Measurements from ENCODE around the gene DHX58. TPM values are rescaled to one million over a fixed set of nuclear protein-coding genes. Genes with fewer than 3 reads are reported as not detected.

Gene DHX58
- polyA plus RNA-seq, 1 of the 3 experiments (the other 2 are of a cell fraction), result 1.2 TPM

DNA sequence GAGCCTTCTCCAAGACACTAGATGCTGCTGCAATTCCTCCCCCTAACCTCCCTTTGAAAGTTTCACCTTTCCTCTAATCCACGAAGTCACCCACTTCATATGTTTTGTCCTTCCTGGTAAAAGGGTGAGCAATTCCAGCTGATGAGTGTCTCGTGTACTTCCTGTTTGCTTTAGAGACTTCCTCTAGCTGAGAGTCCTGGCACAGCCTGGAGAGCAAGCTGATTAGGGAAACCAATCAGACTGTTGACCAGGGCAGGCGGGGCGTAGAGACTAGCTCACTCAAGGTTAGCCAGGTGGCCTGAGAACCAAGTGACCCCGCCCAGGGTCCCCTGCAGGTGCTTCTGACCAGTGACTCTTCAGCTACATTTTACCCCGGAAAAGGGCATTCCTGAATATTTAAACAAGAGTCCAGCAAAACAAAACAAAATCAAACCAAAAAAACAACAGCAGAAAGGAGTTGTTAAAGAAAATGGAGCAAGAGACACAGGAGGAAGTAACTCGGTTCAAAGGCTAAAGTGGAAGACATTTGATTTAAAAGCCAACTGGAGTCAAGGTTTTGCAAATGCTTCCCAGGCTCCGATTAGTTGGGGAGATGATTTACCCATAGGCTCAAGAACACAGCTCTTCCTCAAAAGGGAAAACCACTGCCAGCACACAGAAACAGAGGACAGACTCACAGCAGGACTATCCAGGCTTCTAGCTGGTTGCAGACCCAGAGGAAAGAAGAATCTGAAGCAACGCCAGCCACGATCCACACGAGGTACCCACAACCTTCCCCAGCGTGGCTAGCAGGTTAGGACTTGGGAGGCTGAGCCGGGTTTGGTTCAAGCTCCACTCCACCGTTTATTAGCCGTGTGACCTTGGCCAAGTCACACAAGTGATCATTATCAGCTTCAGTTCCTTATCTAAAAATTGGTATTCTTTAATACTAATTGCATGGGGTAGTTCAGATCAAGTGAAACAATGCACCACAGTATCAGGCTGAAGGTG, 23.4 kb upstream of the DHX58 start:
- no peak overlapping the region for H3K9ac ChIP-seq
- H3K4me2 ChIP-seq, result no peak overlapping the region
- DNase-seq, result no peak
- H2AFZ ChIP-seq (ENCODE audit: low read depth), result no peak overlapping the region
- no peaks in the 10 kb centered on the region for H3K9me3 ChIP-seq
- no peaks in the 10 kb centered on the region for H3K27me3 ChIP-seq (ENCODE audit: insufficient read depth)
- peak overlapping the region; percentile 12 to 20; a peak in 1 of 4 replicates for H3K27ac ChIP-seq (ENCODE audit: low read depth in 2 of 2, low read length in 1 of 2)
- peaks cover 96% of the 10 kb centered on the region for H3K79me2 ChIP-seq (ENCODE audit: insufficient read depth)
- H4K20me1 ChIP-seq (ENCODE audit: insufficient read depth), result peaks cover 67% of the 10 kb centered on the region
- TF ChIP-seq SMC3 (IDR thresholded peaks at IDR 0.05; ENCODE audit: low read depth, low read length), result no peak
- H3K4me1 ChIP-seq (ENCODE audit: control insufficient read depth in 1 of 2, insufficient read depth in 2 of 2, low read depth in 1 of 2, low read length in 1 of 2), result peaks cover 23 to 29% of the 10 kb centered on the region in 2 experiments; a peak in 3 of 4 replicates
- 71% methylated on average over 15 of the region's 15 CpGs for whole genome bisulfite sequencing (ENCODE audit: low lambda C conversion rate)
- H3K9me2 ChIP-seq, result no peaks in the 10 kb centered on the region
- ChIA-PET POLR2A (interaction anchor here (0.9 kb wide), 1 partner anchor 15 kb away, joined by 3 read pairs; the partner anchor contains the start of gene KAT2A), CTCF (interaction anchor here (0.5 to 2.9 kb wide), 7 partner anchors 9 to 393 kb away, joined by 3 to 13 read pairs (median 3); partner anchors contain the start of gene KCNH4)
- no peak overlapping the region for H3K4me3 ChIP-seq (ENCODE audit: low read depth in 2 of 2, low read length in 1 of 2)
- H3F3A ChIP-seq (replicated peaks; ENCODE audit: insufficient read depth), result peaks cover 6% of the 10 kb centered on the region
- H3K36me3 ChIP-seq (replicated peaks in 1 of 2; ENCODE audit: control insufficient read depth in 1 of 2, insufficient read depth in 2 of 2, low read length in 1 of 2), result peaks cover 11 to 16% of the 10 kb centered on the region in 2 experiments

DNA sequence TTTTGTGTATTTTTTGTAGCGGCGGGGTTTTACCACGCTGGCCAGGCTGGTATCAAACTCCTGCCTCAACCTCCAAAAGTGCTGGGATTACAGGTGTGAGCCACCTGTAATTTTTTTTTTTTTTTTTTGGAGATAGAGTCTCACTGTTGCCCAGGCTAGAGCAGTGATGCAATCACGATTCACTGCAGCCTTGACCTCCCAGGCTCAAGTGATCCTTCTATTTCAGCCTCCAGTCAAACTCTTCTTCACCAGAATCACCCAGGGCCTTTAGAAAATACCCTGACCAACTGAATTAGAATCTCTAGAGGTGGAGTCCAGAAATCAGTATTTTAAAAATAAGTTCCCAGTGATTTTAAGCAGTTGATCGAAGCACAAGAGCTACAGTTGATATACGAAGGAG, 22.6 kb upstream of the DHX58 start:
- Histone ChIP-seq H3K79me2 (ENCODE audit: insufficient read depth) (peaks cover 97% of the 10 kb centered on the region), H3K27ac (ENCODE audit: low read depth in 2 of 2, low read length in 1 of 2) (0 out of 4 replicates have a peak overlapping the region, but pooled peaks of 1 of the 2 experiments have one; percentile 12), H3K4me3 (ENCODE audit: low read depth in 2 of 2, low read length in 1 of 2) (no peak overlapping the region), H3K9me2 (no peaks in the 10 kb centered on the region), H2AFZ (ENCODE audit: low read depth) (no peak overlapping the region), H3K9me3 (no peaks in the 10 kb centered on the region), H3K4me1 (ENCODE audit: control insufficient read depth in 1 of 2, insufficient read depth in 2 of 2, low read depth in 1 of 2, low read length in 1 of 2) (peaks cover 23 to 29% of the 10 kb centered on the region in 2 experiments; a peak in 3 of 4 replicates), H3K36me3 (replicated peaks in 1 of 2; ENCODE audit: control insufficient read depth in 1 of 2, insufficient read depth in 2 of 2, low read length in 1 of 2) (peaks cover 15 to 18% of the 10 kb centered on the region in 2 experiments), H3K4me2 (no peak overlapping the region), H4K20me1 (ENCODE audit: insufficient read depth) (peaks cover 69% of the 10 kb centered on the region), H3F3A (replicated peaks; ENCODE audit: insufficient read depth) (peaks cover 6% of the 10 kb centered on the region), H3K9ac (no peak overlapping the region), H3K27me3 (ENCODE audit: insufficient read depth) (no peaks in the 10 kb centered on the region)
- ChIA-PET POLR2A (interaction anchor here (0.9 kb wide), 1 partner anchor 14 kb away, joined by 3 read pairs; the partner anchor contains the start of gene KAT2A), CTCF (interaction anchor here (2.9 kb wide), 1 partner anchor 46 kb away, joined by 13 read pairs; the partner anchor contains the start of gene KCNH4)
- 86% methylated on average over 6 of the region's 6 CpGs for WGBS (ENCODE audit: low lambda C conversion rate)
- TF ChIP-seq, protein P1, sequence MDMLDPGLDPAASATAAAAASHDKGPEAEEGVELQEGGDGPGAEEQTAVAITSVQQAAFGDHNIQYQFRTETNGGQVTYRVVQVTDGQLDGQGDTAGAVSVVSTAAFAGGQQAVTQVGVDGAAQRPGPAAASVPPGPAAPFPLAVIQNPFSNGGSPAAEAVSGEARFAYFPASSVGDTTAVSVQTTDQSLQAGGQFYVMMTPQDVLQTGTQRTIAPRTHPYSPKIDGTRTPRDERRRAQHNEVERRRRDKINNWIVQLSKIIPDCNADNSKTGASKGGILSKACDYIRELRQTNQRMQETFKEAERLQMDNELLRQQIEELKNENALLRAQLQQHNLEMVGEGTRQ (IDR thresholded peaks at IDR 0.05; ENCODE audit: borderline replicate concordance, low read depth, low read length), result no peak
- no peak for TF ChIP-seq FOXJ3 (CRISPR knock-in tag; IDR thresholded peaks at IDR 0.05)
- TF ChIP-seq ELF1 (IDR thresholded peaks at IDR 0.05), result no peak
- TF ChIP-seq RCOR1 (IDR thresholded peaks at IDR 0.05; ENCODE audit: low read length), result no peak
- TF ChIP-seq RFX5 (IDR thresholded peaks at IDR 0.05; ENCODE audit: low read length), result no peak
- TF ChIP-seq, protein P2, sequence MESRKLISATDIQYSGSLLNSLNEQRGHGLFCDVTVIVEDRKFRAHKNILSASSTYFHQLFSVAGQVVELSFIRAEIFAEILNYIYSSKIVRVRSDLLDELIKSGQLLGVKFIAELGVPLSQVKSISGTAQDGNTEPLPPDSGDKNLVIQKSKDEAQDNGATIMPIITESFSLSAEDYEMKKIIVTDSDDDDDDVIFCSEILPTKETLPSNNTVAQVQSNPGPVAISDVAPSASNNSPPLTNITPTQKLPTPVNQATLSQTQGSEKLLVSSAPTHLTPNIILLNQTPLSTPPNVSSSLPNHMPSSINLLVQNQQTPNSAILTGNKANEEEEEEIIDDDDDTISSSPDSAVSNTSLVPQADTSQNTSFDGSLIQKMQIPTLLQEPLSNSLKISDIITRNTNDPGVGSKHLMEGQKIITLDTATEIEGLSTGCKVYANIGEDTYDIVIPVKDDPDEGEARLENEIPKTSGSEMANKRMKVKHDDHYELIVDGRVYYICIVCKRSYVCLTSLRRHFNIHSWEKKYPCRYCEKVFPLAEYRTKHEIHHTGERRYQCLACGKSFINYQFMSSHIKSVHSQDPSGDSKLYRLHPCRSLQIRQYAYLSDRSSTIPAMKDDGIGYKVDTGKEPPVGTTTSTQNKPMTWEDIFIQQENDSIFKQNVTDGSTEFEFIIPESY (IDR thresholded peaks at IDR 0.05; ENCODE audit: borderline replicate concordance, low read depth), result no peak
- no peak for TF ChIP-seq MXI1 (IDR thresholded peaks at IDR 0.05; ENCODE audit: low read depth, low read length)
- TF ChIP-seq POLR2AphosphoS5 (IDR thresholded peaks at IDR 0.05; ENCODE audit: low read depth, low read length), result no peak
- TF ChIP-seq, protein P3, sequence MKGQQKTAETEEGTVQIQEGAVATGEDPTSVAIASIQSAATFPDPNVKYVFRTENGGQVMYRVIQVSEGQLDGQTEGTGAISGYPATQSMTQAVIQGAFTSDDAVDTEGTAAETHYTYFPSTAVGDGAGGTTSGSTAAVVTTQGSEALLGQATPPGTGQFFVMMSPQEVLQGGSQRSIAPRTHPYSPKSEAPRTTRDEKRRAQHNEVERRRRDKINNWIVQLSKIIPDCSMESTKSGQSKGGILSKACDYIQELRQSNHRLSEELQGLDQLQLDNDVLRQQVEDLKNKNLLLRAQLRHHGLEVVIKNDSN (IDR thresholded peaks at IDR 0.05; ENCODE audit: borderline replicate concordance, low read depth), result no peak
- TF ChIP-seq RAD21 (IDR thresholded peaks at IDR 0.05; ENCODE audit: low read length), result no peak
- TF ChIP-seq, protein P4, sequence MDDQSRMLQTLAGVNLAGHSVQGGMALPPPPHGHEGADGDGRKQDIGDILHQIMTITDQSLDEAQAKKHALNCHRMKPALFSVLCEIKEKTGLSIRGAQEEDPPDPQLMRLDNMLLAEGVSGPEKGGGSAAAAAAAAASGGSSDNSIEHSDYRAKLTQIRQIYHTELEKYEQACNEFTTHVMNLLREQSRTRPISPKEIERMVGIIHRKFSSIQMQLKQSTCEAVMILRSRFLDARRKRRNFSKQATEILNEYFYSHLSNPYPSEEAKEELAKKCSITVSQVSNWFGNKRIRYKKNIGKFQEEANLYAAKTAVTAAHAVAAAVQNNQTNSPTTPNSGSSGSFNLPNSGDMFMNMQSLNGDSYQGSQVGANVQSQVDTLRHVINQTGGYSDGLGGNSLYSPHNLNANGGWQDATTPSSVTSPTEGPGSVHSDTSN (IDR thresholded peaks at IDR 0.05), result no peak
- DNase-seq, result no peak

Data from SK-N-SH (cell line).